Brain microvascular endothelial cell (primary cell): ENCODE data around the gene PLK2.
A peak's percentile ranks its signal among the peaks of the same experiment; 100 is the strongest.

Experiments
- DNase-seq: peaks from one replicate; pipeline ENCODE4 v3.0.0-alpha.2; 2020
- H3K27ac ChIP-seq: fragments of 250-450 bp; sonication (Bioruptor Pico); 2 replicates; pipeline ENCODE4 v1.5.1; 2020; ENCODE audit warnings: mild to moderate bottlenecking, moderate library complexity
- H3K27me3 ChIP-seq: fragments of 250-450 bp; sonication (Bioruptor Pico); replicated peaks from 2 replicates; pipeline ENCODE4 v1.5.1; 2020; ENCODE audit warnings: mild to moderate bottlenecking
- H3K36me3 ChIP-seq: fragments of 250-450 bp; sonication (Bioruptor Pico); replicated peaks from 2 replicates; pipeline ENCODE4 v1.5.1; 2020; ENCODE audit warnings: mild to moderate bottlenecking
- H3K4me3 ChIP-seq: 2 replicates; pipeline ENCODE4 v1.5.1; 2011; ENCODE audit warnings: low read depth, mild to moderate bottlenecking, control low read depth, low read length, moderate library complexity
- in situ Hi-C: cut with HindIII; loops from 2 replicates; pipeline ENCODE4 v1.10.0; 2017; ENCODE audit warnings: low sequenced_read_pairs, low pct_ligation_motif_present
- TF ChIP-seq, protein P1 (sequence below): IDR thresholded peaks from 2 replicates; pipeline ENCODE4 v1.5.1; 2011; ENCODE audit warnings: low read depth, mild to moderate bottlenecking, moderate library complexity, low read length, control low read depth, inconsistent platforms; ENCODE audit errors: missing control alignments

The PLK2 gene

DNA sequence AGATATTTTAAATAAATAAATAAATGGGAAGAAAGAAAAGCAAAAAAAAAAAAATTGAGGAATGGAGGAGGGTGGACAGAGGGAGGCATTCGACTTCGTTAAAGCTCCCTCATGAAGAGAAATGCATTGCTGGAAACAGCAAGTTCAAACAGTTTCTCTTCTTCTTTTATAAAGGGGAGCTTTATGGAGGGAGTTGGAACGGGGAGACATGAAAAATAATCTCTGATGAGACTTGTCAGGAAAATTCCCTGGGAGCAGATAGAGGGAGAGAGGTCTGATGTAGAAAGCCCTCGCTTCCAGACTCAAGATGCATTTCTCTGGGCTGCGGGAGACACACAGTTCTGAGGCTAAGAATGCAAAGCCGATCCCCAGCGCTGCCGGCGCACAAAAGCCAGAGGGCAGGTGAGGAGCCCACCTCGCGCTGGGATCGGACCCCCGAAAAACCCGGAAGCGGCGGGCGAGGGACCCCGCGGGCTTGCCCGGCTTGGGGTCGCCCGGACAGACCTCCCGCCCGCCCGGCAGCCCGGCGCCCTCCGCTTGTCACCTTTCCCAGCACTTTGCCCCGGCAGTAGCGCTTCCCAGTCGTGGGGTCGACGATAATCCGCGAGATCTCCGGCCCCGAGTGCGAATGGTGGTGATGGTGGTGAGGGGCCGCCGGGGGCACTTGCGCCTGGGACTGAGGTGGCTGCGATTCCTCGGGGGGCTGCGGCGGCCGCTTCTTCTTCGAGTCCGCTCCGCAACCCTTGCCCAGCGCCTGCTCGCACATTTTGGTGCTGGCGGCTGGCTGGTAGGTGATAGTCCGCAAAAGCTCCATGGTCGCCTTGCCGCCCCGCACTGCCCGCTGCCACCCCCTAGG, 512 bp downstream of the PLK2 start:
- TF ChIP-seq, protein P1, sequence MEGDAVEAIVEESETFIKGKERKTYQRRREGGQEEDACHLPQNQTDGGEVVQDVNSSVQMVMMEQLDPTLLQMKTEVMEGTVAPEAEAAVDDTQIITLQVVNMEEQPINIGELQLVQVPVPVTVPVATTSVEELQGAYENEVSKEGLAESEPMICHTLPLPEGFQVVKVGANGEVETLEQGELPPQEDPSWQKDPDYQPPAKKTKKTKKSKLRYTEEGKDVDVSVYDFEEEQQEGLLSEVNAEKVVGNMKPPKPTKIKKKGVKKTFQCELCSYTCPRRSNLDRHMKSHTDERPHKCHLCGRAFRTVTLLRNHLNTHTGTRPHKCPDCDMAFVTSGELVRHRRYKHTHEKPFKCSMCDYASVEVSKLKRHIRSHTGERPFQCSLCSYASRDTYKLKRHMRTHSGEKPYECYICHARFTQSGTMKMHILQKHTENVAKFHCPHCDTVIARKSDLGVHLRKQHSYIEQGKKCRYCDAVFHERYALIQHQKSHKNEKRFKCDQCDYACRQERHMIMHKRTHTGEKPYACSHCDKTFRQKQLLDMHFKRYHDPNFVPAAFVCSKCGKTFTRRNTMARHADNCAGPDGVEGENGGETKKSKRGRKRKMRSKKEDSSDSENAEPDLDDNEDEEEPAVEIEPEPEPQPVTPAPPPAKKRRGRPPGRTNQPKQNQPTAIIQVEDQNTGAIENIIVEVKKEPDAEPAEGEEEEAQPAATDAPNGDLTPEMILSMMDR = no peak
- DNase-seq = no peak
- Histone ChIP-seq H3K27me3 (no peaks in the 10 kb centered on the region), H3K27ac (peak overlapping the region; percentile 92), H3K36me3 (peaks cover 46% of the 10 kb centered on the region), H3K4me3 (peak overlapping the region; percentile 91)
- in situ Hi-C loops = loop anchor here (25.0 kb wide), 3 partner anchors 672 to 1147 kb away; partner anchors contain the start of gene ACTBL2

DNA sequence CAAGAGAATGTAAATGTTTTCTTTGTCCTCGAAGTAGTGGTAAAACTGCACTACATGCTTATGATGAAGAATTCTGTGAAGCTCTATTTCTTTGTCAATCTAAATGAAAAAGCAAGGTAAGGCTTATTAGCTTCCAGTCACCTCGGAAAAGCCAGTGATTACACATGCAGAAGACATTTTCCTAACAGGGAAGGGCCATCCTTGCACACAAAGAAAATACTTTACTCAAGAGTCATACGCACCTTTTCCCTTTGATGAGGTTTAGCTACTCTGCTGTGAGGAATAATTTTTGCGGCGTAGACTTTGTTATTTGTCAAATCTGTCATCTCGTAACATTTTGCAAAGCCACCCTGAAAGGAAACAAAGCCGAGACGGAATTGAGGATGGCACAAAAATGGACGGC, 1.1 kb downstream of the PLK2 start:
- peak overlapping the region; percentile 91 for H3K4me3 ChIP-seq
- peak overlapping the region; percentile 92 for H3K27ac ChIP-seq
- peaks cover 52% of the 10 kb centered on the region for H3K36me3 ChIP-seq
- no peak for DNase-seq
- H3K27me3 ChIP-seq = no peaks in the 10 kb centered on the region
- in situ Hi-C loops = loop anchor here (25.0 kb wide), 3 partner anchors 671 to 1146 kb away; partner anchors contain the start of gene ACTBL2
- TF ChIP-seq, protein P1 = no peak

DNA sequence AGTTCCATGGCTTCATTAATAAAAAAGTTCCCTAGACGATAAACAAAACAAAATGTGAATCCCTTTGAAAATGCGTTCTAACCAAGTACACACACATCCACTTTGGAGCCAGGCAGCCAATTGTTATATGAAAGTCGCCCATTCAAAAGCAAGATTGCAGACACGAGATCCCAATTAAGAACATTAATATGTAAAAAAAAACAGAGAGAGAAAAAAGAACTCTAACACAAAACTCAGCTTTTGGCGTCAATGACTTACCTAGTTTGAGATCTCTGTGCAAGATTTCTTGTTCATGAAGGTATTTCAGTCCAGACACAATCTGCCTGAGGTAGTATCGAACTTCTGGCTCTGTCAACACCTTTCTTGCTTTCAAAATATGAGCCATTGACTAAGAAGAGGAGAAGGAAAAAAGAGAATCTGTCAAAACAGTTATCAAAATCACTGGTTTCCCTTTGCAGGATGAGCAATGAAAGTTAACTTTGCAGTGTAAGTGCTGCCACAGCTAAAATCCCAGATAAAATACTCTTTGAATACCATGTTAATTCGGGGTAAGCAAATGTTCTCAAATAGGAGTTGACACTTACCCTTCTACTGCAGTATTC, 1.6 kb downstream of the PLK2 start:
- Histone ChIP-seq H3K4me3 (peak overlapping the region; percentile 91), H3K36me3 (peaks cover 57% of the 10 kb centered on the region), H3K27ac (peak overlapping the region; percentile 92), H3K27me3 (no peaks in the 10 kb centered on the region)
- TF ChIP-seq, protein P1 = no peak
- in situ Hi-C loops = loop anchor here (25.0 kb wide), 3 partner anchors 671 to 1146 kb away; partner anchors contain the start of gene ACTBL2
- no peak for DNase-seq

DNA sequence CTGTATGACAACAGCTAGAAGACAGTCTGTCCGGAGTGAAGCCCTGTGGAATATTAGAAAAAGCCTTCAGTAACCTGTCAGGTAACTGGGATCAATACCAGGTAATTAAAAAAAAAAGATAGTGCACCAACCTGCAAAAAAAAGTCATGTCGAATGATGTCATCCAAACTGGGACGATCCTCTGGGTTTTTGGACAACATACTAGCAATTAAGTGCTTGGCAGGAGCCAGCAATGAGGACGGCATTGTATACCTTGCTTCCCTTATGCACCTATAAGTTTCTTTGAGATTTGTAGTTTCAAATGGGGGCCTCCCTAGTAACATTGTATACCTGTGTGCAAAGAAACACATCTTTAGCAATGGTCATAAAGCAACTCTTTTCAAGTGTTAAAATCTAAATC, 2.8 kb downstream of the PLK2 start:
- in situ Hi-C loops = loop anchor here (25.0 kb wide), 3 partner anchors 670 to 1145 kb away; partner anchors contain the start of gene ACTBL2
- DNase-seq = no peak
- Histone ChIP-seq H3K36me3 (peaks cover 65% of the 10 kb centered on the region), H3K27ac (peak overlapping the region; percentile 92), H3K4me3 (peak overlapping the region; percentile 91), H3K27me3 (no peaks in the 10 kb centered on the region)
- TF ChIP-seq, protein P1 = no peak

DNA sequence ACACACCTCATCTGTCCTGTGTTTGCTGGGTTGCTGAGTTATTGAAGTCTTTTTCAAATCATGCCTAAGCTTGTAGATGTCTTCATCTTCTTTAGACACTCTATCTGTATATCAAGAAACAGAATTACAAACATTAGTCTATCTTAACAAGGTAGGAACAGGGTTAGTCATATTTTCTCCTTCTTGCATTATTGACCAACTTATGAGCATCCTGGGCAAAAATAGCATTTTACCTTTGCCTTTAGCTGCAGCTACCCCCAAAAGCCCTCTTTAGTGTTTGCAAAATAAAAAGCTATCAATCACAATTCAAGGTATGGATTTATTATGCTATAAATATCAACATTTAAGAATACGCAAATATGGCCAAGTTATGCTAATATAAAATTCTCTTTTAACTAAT, 3.4 kb downstream of the PLK2 start:
- Histone ChIP-seq H3K27me3 (no peaks in the 10 kb centered on the region), H3K36me3 (peaks cover 65% of the 10 kb centered on the region), H3K27ac (peak overlapping the region; percentile 15), H3K4me3 (peak overlapping the region; percentile 91)
- in situ Hi-C loops = loop anchor here (25.0 kb wide), 3 partner anchors 669 to 1144 kb away; partner anchors contain the start of gene ACTBL2
- TF ChIP-seq, protein P1 = no peak
- DNase-seq = no peak
